GM12891 (cell line): Measurements from ENCODE around the gene ZNF469.

Source experiments
- PAX5 ChIP-seq: IDR thresholded peaks from 2 replicates; pipeline ENCODE4 v1.6.1; 2011; ENCODE audit warnings: low read length, moderate library complexity, mild to moderate bottlenecking; ENCODE audit not compliant: insufficient read depth, severe bottlenecking
- POLR2A ChIP-seq: IDR thresholded peaks from 2 replicates; pipeline ENCODE4 v1.6.1; 2011; ENCODE audit warnings: low read depth, low read length, control low read depth
- POLR2AphosphoS5 ChIP-seq: IDR thresholded peaks from 2 replicates; pipeline ENCODE4 v1.6.1; 2011; ENCODE audit warnings: low read depth, low read length, control low read depth

- TF ChIP-seq POLR2AphosphoS5 (no peak), POLR2A (no peak), PAX5 (no peak)
Observed at GRCh38 chr16:88372522-88372921, 10.2 kb upstream of the ZNF469 start.
